HG02610 (cell line): Measurements from ENCODE around the gene TRIM49D1.
"Not testable (repeated sequence)": the region's sequence is repeated elsewhere in the genome, so short reads cannot be mapped to it uniquely, and the experiment has no call there.

ENCODE experiments used
- ATAC-seq: cut with Tn5 transposase; IDR thresholded peaks from one replicate; pipeline ENCODE4 v1.9.1; 2021; ENCODE audit warnings: mild to moderate bottlenecking, moderate library complexity; ENCODE audit not compliant: unreplicated experiment

TRIM49D1 gene, protein sequence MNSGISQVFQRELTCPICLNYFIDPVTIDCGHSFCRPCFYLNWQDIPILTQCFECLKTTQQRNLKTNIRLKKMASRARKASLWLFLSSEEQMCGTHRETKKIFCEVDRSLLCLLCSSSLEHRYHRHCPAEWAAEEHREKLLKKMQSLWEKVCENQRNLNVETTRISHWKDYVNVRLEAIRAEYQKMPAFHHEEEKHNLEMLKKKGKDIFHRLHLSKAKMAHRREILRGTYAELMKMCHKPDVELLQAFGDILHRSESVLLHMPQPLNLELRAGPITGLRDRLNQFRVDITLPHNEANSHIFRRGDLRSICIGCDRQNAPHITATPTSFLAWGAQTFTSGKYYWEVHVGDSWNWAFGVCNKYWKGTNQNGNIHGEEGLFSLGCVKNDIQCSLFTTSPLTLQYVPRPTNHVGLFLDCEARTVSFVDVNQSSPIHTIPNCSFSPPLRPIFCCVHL

GRCh38 chr11:89922195-89922660 is at the start of gene TRIM49D1:
Gene TRIM49D1, minus strand, starts transcription at chr11:89922245. Its CDS starts 4,535 bp downstream, at chr11:89917710.
- ATAC-seq: no peak

- ATAC-seq: not testable (repeated sequence)
Observed at GRCh38 chr11:89965737-89966136, 43.7 kb upstream of the TRIM49D1 start, which contains the start of gene TRIM64. Gene TRIM64, plus strand, starts transcription at chr11:89966037. Its CDS starts 2,467 bp downstream, at chr11:89968504.

GRCh38 chr11:89960833-89961232 is 38.8 kb upstream of the TRIM49D1 start:
- ATAC-seq: not testable (repeated sequence)

DNA sequence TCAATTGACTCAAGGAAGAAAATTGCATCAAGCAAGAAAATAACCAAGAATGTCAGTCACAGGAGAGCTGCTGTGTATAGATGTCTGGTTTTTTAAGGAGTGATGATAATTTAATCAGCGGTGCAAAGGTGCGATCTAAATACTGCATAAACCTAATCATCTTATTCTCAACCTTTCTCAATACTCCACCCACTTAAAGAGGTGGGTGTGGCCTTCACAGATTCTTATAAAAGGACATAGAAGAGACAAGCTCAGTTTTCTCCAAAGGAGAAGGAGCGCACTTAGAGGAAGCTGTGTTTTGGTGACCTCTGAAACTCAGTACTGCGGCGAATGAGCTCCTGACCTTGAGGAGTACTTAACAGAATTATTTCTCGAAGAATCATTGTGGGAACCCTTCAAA is 1.7 kb upstream of the TRIM49D1 start, which contains the start of gene TRIM49D2:
TRIM49D2 (plus strand) TSS at position 301 of the 400 bp plus-strand sequence. CDS start 2,698 bp downstream, outside the sequence.
- ATAC-seq: not testable (repeated sequence)

DNA sequence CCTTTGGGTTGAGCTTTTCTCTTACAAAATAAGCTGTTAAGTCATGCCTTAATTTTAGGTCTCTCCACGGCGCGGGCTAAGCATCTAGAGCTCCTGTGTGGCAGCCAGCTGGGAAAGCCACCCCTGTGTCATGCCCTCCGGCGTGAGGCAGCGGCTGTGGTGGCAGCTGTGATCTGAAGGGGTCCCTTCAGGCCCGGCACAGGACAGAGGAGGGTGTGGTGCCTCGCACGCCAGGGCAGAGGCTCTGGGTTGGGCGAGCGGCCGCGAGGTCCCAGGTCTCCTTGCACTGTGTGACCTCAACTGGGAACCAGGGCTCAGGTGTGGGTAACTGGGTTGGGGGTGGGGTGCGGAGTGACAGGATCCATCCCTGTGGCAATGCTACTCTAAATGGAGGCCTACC is 21.2 kb downstream of the TRIM49D1 start:
- not testable (repeated sequence) for ATAC-seq

- not testable (repeated sequence) for ATAC-seq
Observed at GRCh38 chr11:89893245-89893644, 28.8 kb downstream of the TRIM49D1 start.

GRCh38 chr11:89877511-89877910 is 44.5 kb downstream of the TRIM49D1 start:
- ATAC-seq: not testable (repeated sequence)

DNA sequence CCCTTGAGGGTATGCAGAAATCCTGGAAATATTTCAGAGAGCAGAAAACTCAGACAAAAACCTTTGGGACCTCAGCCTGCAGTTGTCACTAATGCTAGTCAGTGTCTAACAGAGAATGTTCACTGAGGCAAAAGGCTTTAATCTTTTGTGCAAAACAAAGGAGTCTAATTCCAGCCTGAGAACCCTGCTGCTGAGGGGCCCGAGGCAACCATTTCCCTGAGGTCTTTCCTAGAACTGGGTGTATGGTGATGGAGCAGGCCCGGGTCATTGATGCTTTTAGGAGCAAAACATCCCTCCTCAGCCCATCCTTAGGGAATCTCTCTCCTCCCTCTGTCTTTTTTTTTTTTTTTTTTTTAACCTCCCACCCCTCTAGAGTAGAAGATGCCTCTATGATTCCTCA is 49.5 kb downstream of the TRIM49D1 start:
- ATAC-seq: not testable (repeated sequence)

- not testable (repeated sequence) for ATAC-seq
Observed at GRCh38 chr11:89865223-89865622, 56.8 kb downstream of the TRIM49D1 start.

DNA sequence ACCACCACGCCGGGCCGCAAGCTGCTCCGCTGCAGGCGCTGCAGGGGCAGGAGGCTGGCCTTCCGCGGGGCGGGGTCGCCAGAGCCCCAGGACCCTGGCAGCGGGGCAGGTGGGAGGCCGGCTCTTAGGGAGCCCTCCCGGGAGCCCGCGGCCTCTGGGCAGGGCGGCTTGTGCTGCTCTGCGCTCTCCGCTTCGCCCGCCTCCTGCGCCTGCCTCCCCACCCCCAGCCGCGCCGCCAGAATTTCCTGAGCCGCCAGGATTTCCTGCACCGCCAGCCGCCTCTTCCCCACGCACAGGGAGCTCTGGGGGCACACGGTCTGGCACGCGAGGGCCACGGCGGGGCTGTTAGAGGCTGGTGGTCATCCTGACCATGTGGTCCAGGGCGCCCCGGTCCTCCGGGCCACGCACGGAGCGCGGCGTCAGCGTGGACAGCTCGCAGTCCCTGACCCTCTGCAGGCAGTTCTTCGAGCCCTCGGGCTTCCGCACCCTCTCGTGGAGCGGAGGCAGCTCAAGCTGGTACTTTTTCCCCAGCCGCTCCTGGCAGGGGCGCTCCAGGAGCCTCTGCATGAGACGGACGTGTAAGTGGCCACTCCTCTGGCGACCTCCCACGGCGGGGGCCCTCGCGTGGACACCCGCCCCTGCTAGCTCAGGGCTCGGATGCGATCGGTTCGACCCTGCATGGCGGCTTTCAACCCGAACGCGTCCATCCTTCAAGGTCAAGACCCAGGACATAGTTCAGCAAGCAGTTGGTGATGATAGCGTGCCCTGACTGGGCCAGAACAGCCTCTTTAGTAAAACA is 57.9 kb downstream of the TRIM49D1 start:
- ATAC-seq: not testable (repeated sequence)
